Fibroblast of the conjunctiva (primary cell): Measurements from ENCODE around the gene EMC10.
"Not testable (repeated sequence)": the region's sequence is repeated elsewhere in the genome, so short reads cannot be mapped to it uniquely, and the experiment has no call there.

ENCODE experiments used
- DNase-seq: peaks from one replicate; pipeline ENCODE4 v3.0.0-alpha.2; 2010; ENCODE audit warnings: low read depth

The EMC10 gene

GRCh38 chr19:50451223-50451534, 25.1 kb upstream of the EMC10 start:
- no peak for DNase-seq

- DNase-seq, result no peak
Observed at GRCh38 chr19:50453243-50453642, 23.1 kb upstream of the EMC10 start.

- no peak for DNase-seq
Observed at GRCh38 chr19:50455992-50456391, 20.3 kb upstream of the EMC10 start.

- DNase-seq, result no peak
Observed at GRCh38 chr19:50457300-50457699, 19.0 kb upstream of the EMC10 start.

- no peak for DNase-seq
Observed at GRCh38 chr19:50458396-50459066, 17.8 kb upstream of the EMC10 start.

- no peak for DNase-seq
Observed at GRCh38 chr19:50459067-50459456, 17.2 kb upstream of the EMC10 start.

- no peak for DNase-seq
Observed at GRCh38 chr19:50459638-50460037, 16.7 kb upstream of the EMC10 start.

GRCh38 chr19:50460161-50460765, 16.0 kb upstream of the EMC10 start:
- DNase-seq, result no peak

- DNase-seq, result peak; percentile 44
Observed at GRCh38 chr19:50461066-50461875, 15.0 kb upstream of the EMC10 start.

- no peak for DNase-seq
Observed at GRCh38 chr19:50462970-50463369, 13.3 kb upstream of the EMC10 start.

GRCh38 chr19:50464348-50464747, 12.0 kb upstream of the EMC10 start:
- no peak for DNase-seq

- no peak for DNase-seq
Observed at GRCh38 chr19:50465000-50465399, 11.3 kb upstream of the EMC10 start.

- DNase-seq, result no peak
Observed at GRCh38 chr19:50465986-50466705, 10.2 kb upstream of the EMC10 start.

- DNase-seq, result no peak
Observed at GRCh38 chr19:50466706-50467039, 9.6 kb upstream of the EMC10 start.

- no peak for DNase-seq
Observed at GRCh38 chr19:50467566-50467965, 8.7 kb upstream of the EMC10 start.

GRCh38 chr19:50468818-50469217, 7.5 kb upstream of the EMC10 start:
- DNase-seq, result no peak

GRCh38 chr19:50473336-50473735, 3.0 kb upstream of the EMC10 start:
- not testable (repeated sequence) for DNase-seq

GRCh38 chr19:50475101-50475568, 1.2 kb upstream of the EMC10 start:
- no peak for DNase-seq

- DNase-seq, result no peak
Observed at GRCh38 chr19:50475736-50476223, 527 bp upstream of the EMC10 start.

GRCh38 chr19:50476907-50477238, 566 bp downstream of the EMC10 start:
- no peak for DNase-seq

- no peak for DNase-seq
Observed at GRCh38 chr19:50477751-50478515, 1.6 kb downstream of the EMC10 start.
